Liver (tissue), 9 donors: ENCODE measurements around the gene MEF2A. TPM values are rescaled to one million over a fixed set of nuclear protein-coding genes. Genes with fewer than 3 reads are reported as not detected.

Experiments used
- DNase-seq: peaks from one replicate; pipeline ENCODE4 v3.0.0-alpha.2; 2017; ENCODE audit warnings: low spot score
- H3K27ac ChIP-seq, 2 donors: one replicate each; pipeline ENCODE4 v1.7.0; 2013; ENCODE audit warnings: inconsistent platforms in 2 of 2, low read length in 2 of 2, control low read depth in 1 of 2, low read depth in 1 of 2, mild to moderate bottlenecking in 1 of 2
- H3K27me3 ChIP-seq, 4 donors: one replicate each; pipeline versions ENCODE4 v1.6.1 to v1.7.0; 2013; ENCODE audit warnings: low read length in 3 of 4, inconsistent platforms in 1 of 4, mild to moderate bottlenecking in 1 of 4, moderate library complexity in 1 of 4; ENCODE audit not compliant: control insufficient read depth in 4 of 4, insufficient read depth in 4 of 4
- H3K36me3 ChIP-seq, 4 donors: one replicate each; pipeline versions ENCODE4 v1.6.1 to v1.7.0; 2013; ENCODE audit warnings: low read length in 3 of 4, mild to moderate bottlenecking in 3 of 4, low read depth in 1 of 4, moderate library complexity in 1 of 4; ENCODE audit not compliant: control insufficient read depth in 4 of 4, insufficient read depth in 3 of 4
- H3K4me1 ChIP-seq, 4 donors: one replicate each; pipeline versions ENCODE4 v1.6.1 to v1.7.0; 2013; ENCODE audit warnings: low read length in 3 of 4, mild to moderate bottlenecking in 3 of 4, moderate library complexity in 1 of 4; ENCODE audit not compliant: control insufficient read depth in 4 of 4, insufficient read depth in 4 of 4
- H3K4me3 ChIP-seq, 3 donors: one replicate each; pipeline versions ENCODE4 v1.6.1 to v1.7.0; 2013; ENCODE audit warnings: low read length in 3 of 3, control low read depth in 1 of 3, low read depth in 1 of 3, mild to moderate bottlenecking in 1 of 3
- H3K9ac ChIP-seq, 2 donors: one replicate each; pipeline ENCODE4 v1.7.0; 2013; ENCODE audit warnings: low read length in 2 of 2, mild to moderate bottlenecking in 2 of 2, moderate library complexity in 2 of 2, control low read depth in 1 of 2, low read depth in 1 of 2
- H3K9me3 ChIP-seq, 4 donors: one replicate each; pipeline versions ENCODE4 v1.6.1 to v1.7.0; 2013; ENCODE audit warnings: low read length in 3 of 4; ENCODE audit not compliant: control insufficient read depth in 4 of 4
- ATF3 ChIP-seq: IDR thresholded peaks from 2 replicates; pipeline ENCODE4 v1.6.1; 2016; ENCODE audit warnings: antibody characterized with exemption
- EGR1 ChIP-seq, 2 donors: IDR thresholded peaks; 2 replicates each; pipeline ENCODE4 v1.6.1; 2016 to 2018; ENCODE audit warnings: antibody characterized with exemption in 2 of 2, low read depth in 2 of 2
- FOXA1 ChIP-seq: IDR thresholded peaks from 2 replicates; pipeline ENCODE4 v1.6.1; 2016; ENCODE audit warnings: antibody characterized with exemption
- GABPA ChIP-seq, 2 donors: IDR thresholded peaks in 1 of 2; conservative IDR thresholded peaks in 1 of 2; 2 replicates each; pipeline ENCODE4 v1.6.1; 2016; ENCODE audit warnings: antibody characterized with exemption in 2 of 2, mild to moderate bottlenecking in 1 of 2, moderate library complexity in 1 of 2
- HNF4A ChIP-seq, 2 donors: conservative IDR thresholded peaks; 2 replicates each; pipeline ENCODE4 v1.6.1; 2016; ENCODE audit warnings: antibody characterized with exemption in 2 of 2, mild to moderate bottlenecking in 2 of 2
- HNF4G ChIP-seq: IDR thresholded peaks from 2 replicates; pipeline ENCODE4 v1.6.1; 2016; ENCODE audit warnings: antibody characterized with exemption
- JUND ChIP-seq, 2 donors: IDR thresholded peaks; 2 replicates each; pipeline ENCODE4 v1.6.1; 2016; ENCODE audit warnings: antibody characterized with exemption in 2 of 2
- NR2F2 ChIP-seq: IDR thresholded peaks from 2 replicates; pipeline ENCODE4 v1.6.1; 2016; ENCODE audit warnings: antibody characterized with exemption
- REST ChIP-seq: IDR thresholded peaks from 2 replicates; pipeline ENCODE4 v1.6.1; 2016; ENCODE audit warnings: antibody characterized with exemption, mild to moderate bottlenecking
- RXRA ChIP-seq, 2 donors: IDR thresholded peaks; 2 replicates each; pipeline ENCODE4 v1.6.1; 2017 to 2018; ENCODE audit warnings: antibody characterized with exemption in 2 of 2, mild to moderate bottlenecking in 1 of 2
- TAF1 ChIP-seq: conservative IDR thresholded peaks from 2 replicates; pipeline ENCODE4 v1.6.1; 2016; ENCODE audit warnings: antibody characterized with exemption, mild to moderate bottlenecking
- YY1 ChIP-seq: IDR thresholded peaks from 2 replicates; pipeline ENCODE4 v1.6.1; 2016; ENCODE audit warnings: antibody characterized with exemption, mild to moderate bottlenecking
- WGBS: extraction: QIAGEN DNeasy Blood & Tissue Kit; methylation state at CpG from one replicate; pipeline ENCODE4 v1.1.7; 2013; 5-methylcytosine and 5-hydroxymethylcytosine counted together
- polyA plus RNA-seq, 2 donors: library from polyadenylated mRNA; stranded (reverse) in 1 of 2; unstranded in 1 of 2; fragments of 200-250 nt in 1 of 2; fragments of >200 nt in 1 of 2; fragmentation: Nextera tagmentation in 1 of 2; extraction: Ambion mirVana in 1 of 2; gene quantifications; one replicate each; pipeline versions ENCODE4 v1.2.1 to v1.2.3, GENCODE V29; 2013 to 2015
- total RNA-seq, 2 donors: library from RNA; depleted of rRNA; stranded (reverse); fragments of >200 nt; gene quantifications; one replicate each; pipeline ENCODE4 v1.2.3, GENCODE V29; 2014
- TF ChIP-seq, protein P1 (sequence below): IDR thresholded peaks from 2 replicates; pipeline ENCODE4 v1.6.1; 2016; ENCODE audit warnings: antibody characterized with exemption
- donor health status: healthy.
- donor health status: healthy.
- donor health status: healthy.
- donor health status: healthy.
- donor health status: healthy.

Gene MEF2A
- total and polyA plus RNA-seq, 4 donors, result 8.5 to 45.9 (median 18.2) TPM

GRCh38 chr15:99630607-99631131 is 64.9 kb downstream of the MEF2A start:
- TF ChIP-seq HNF4A (conservative IDR thresholded peaks at IDR 0.05) (peak; percentile 17 to 67), EGR1 (IDR thresholded peaks at IDR 0.05; ENCODE audit: low read depth in 2 of 2) (no peak)
- 50% methylated on average over 7 of the region's 7 CpGs for WGBS
- peaks cover 0 to 2% (median 0%) of the 10 kb centered on the region in 4 donors for H3K36me3 ChIP-seq
- H3K27me3 ChIP-seq, result no peaks in the 10 kb centered on the region
- H3K27ac ChIP-seq, result peak overlapping the region; percentile 35 to 63
- DNase-seq, result no peak
- peaks cover 9 to 52% (median 34%) of the 10 kb centered on the region in 4 donors for H3K4me1 ChIP-seq
- no peak overlapping the region for H3K9ac ChIP-seq
- H3K4me3 ChIP-seq, result no peak overlapping the region
- H3K9me3 ChIP-seq, result no peaks in the 10 kb centered on the region

GRCh38 chr15:99631255-99631654 is 65.5 kb downstream of the MEF2A start:
- Histone ChIP-seq H3K4me1 (peaks cover 9 to 51% (median 34%) of the 10 kb centered on the region in 4 donors), H3K9me3 (peaks cover 0 to 3% (median under 1%) of the 10 kb centered on the region in 4 donors), H3K9ac (no peak overlapping the region), H3K27ac (peak overlapping the region; percentile 35 to 63), H3K4me3 (no peak overlapping the region), H3K36me3 (peaks cover 0 to 2% (median 0%) of the 10 kb centered on the region in 4 donors), H3K27me3 (no peaks in the 10 kb centered on the region)
- no peak for DNase-seq
- TF ChIP-seq NR2F2 (no peak), ATF3 (no peak), HNF4G (no peak), YY1 (no peak)
- WGBS, result 37% methylated on average over 2 of the region's 2 CpGs

DNA sequence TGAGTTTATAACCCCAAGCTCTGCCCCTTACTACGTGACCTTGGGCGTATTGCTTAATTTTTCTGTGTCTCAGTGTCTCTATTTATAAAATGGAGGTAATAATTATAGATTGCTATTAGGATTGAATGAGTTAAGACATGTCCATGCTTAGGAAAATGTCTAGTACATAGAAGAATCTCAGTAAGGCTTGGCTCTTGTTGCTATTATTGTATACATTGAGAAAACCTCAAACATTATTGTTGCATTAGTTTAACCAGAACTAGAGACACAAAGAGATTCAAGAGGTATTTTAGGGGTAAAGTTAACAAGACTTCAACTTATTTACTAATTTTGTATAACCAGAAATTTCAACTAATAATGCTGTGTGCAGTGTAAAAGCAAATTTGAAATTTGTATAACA is 66.7 kb downstream of the MEF2A start:
- Histone ChIP-seq H3K9ac (no peak overlapping the region), H3K9me3 (peaks cover 0 to 3% (median under 1%) of the 10 kb centered on the region in 4 donors), H3K4me1 (peaks cover 6 to 44% (median 32%) of the 10 kb centered on the region in 4 donors), H3K36me3 (peaks cover 0 to 4% (median 0%) of the 10 kb centered on the region in 4 donors), H3K4me3 (no peak overlapping the region), H3K27ac (peak overlapping the region in 1 of 2 donors; percentile 24), H3K27me3 (no peaks in the 10 kb centered on the region)
- no peak for DNase-seq
- 75% methylated on average over 2 of the region's 2 CpGs for WGBS
- TF ChIP-seq FOXA1 (no peak), RXRA (IDR thresholded peaks at IDR 0.05) (no peak), TAF1 (no peak), ATF3 (no peak), HNF4A (conservative IDR thresholded peaks at IDR 0.05) (no peak), REST (no peak), JUND (IDR thresholded peaks at IDR 0.05) (no peak), EGR1 (IDR thresholded peaks at IDR 0.05; ENCODE audit: low read depth in 2 of 2) (no peak), GABPA (IDR thresholded peaks at IDR 0.05 in 1 of 2, conservative IDR thresholded peaks at IDR 0.05 in 1 of 2) (no peak)
- TF ChIP-seq, protein P1, sequence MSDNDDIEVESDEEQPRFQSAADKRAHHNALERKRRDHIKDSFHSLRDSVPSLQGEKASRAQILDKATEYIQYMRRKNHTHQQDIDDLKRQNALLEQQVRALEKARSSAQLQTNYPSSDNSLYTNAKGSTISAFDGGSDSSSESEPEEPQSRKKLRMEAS, result no peak
